ENCODE data around the gene PJA1. TPM values are rescaled to one million over a fixed set of nuclear protein-coding genes. Genes with fewer than 3 reads are reported as not detected.

Gene PJA1
- total RNA-seq, 1 donor from 2014 or later: 29.7 TPM

DNA sequence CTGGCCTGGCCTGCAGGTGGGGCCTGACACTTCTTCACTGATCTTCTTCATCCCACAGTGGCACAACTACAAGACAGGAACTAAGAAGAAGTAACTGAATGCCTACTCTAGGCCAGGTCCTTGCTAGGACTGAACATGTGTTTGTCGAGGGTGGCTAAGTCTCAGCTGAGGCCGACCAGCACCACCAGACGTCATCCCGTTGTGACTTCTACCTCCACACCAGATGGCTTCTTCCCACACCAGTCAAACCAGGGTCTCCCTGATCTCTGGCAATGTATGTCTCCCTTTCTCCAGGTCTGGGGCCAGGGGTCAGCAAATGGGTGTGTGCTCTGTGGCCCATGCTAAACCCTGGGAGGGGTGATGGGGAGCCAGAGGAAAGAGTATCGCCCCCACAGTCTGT lies 40.2 kb downstream of the PJA1 start:
- Mint-ChIP-seq H3K27ac (ENCODE audit: unreplicated experiment) (no peak overlapping the region), H3K27me3 (ENCODE audit: unreplicated experiment) (no peaks in the 10 kb centered on the region), H3K36me3 (ENCODE audit: unreplicated experiment) (no peaks in the 10 kb centered on the region), H3K9me3 (ENCODE audit: unreplicated experiment) (no peaks in the 10 kb centered on the region), H3K4me3 (ENCODE audit: unreplicated experiment) (no peak overlapping the region), H3K4me1 (ENCODE audit: unreplicated experiment) (peaks cover 16% of the 10 kb centered on the region)
- TF ChIP-seq, protein P1, sequence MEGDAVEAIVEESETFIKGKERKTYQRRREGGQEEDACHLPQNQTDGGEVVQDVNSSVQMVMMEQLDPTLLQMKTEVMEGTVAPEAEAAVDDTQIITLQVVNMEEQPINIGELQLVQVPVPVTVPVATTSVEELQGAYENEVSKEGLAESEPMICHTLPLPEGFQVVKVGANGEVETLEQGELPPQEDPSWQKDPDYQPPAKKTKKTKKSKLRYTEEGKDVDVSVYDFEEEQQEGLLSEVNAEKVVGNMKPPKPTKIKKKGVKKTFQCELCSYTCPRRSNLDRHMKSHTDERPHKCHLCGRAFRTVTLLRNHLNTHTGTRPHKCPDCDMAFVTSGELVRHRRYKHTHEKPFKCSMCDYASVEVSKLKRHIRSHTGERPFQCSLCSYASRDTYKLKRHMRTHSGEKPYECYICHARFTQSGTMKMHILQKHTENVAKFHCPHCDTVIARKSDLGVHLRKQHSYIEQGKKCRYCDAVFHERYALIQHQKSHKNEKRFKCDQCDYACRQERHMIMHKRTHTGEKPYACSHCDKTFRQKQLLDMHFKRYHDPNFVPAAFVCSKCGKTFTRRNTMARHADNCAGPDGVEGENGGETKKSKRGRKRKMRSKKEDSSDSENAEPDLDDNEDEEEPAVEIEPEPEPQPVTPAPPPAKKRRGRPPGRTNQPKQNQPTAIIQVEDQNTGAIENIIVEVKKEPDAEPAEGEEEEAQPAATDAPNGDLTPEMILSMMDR (IDR thresholded peaks at IDR 0.05): no peak
- DNase-seq (ENCODE audit: extremely low spot score, unreplicated experiment): no peak

DNA sequence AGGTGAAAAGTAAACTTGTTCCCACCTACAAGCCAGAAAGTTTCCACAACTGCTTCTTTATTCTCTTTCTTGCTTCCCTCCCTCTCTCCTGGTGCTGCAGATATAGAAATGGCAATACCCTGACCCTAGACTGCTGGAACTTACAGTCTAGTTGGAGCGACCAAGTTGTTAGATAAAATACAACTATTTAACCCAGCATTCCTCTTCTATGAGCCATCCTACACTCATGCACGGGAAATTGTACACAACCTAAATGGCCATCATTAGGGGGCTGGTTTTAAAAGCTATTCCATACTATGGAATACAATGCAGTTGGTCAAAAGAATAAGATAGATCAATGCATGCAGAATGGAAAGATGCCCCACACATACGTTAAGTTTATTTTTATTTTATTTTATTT lies 41.1 kb downstream of the PJA1 start:
- H3K9me3 Mint-ChIP-seq (ENCODE audit: unreplicated experiment): no peaks in the 10 kb centered on the region
- TF ChIP-seq, protein P1 (IDR thresholded peaks at IDR 0.05): no peak
- peaks cover 16% of the 10 kb centered on the region for H3K4me1 Mint-ChIP-seq (ENCODE audit: unreplicated experiment)
- no peak for DNase-seq (ENCODE audit: extremely low spot score, unreplicated experiment)
- no peaks in the 10 kb centered on the region for H3K36me3 Mint-ChIP-seq (ENCODE audit: unreplicated experiment)
- no peaks in the 10 kb centered on the region for H3K27me3 Mint-ChIP-seq (ENCODE audit: unreplicated experiment)
- H3K27ac Mint-ChIP-seq (ENCODE audit: unreplicated experiment): no peak overlapping the region
- no peak overlapping the region for H3K4me3 Mint-ChIP-seq (ENCODE audit: unreplicated experiment)

DNA sequence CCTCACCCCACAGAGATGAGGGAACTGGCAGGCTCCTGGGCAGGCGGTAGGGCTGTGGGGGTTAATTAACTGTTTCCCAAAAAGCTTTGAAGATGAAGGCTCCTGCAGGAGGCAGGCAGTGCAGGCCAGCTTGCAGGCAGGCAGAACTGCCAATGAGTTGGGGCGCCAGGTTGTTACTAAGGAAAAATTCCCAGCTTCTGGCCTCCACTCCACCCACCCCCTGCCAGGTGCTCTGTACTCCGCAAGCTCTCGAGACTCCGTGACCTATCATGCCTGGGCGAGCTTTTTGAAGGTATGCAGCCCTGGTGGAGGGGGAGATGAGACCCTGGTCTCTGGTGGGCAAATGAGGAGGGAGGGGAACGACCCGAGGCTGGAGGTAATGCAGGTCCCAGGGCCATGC lies 41.8 kb downstream of the PJA1 start:
- TF ChIP-seq, protein P1 (IDR thresholded peaks at IDR 0.05): no peak
- Mint-ChIP-seq H3K27ac (ENCODE audit: unreplicated experiment) (no peak overlapping the region), H3K27me3 (ENCODE audit: unreplicated experiment) (no peaks in the 10 kb centered on the region), H3K9me3 (ENCODE audit: unreplicated experiment) (no peaks in the 10 kb centered on the region), H3K4me1 (ENCODE audit: unreplicated experiment) (peaks cover 16% of the 10 kb centered on the region), H3K36me3 (ENCODE audit: unreplicated experiment) (no peaks in the 10 kb centered on the region), H3K4me3 (ENCODE audit: unreplicated experiment) (no peak overlapping the region)
- DNase-seq (ENCODE audit: extremely low spot score, unreplicated experiment): no peak

DNA sequence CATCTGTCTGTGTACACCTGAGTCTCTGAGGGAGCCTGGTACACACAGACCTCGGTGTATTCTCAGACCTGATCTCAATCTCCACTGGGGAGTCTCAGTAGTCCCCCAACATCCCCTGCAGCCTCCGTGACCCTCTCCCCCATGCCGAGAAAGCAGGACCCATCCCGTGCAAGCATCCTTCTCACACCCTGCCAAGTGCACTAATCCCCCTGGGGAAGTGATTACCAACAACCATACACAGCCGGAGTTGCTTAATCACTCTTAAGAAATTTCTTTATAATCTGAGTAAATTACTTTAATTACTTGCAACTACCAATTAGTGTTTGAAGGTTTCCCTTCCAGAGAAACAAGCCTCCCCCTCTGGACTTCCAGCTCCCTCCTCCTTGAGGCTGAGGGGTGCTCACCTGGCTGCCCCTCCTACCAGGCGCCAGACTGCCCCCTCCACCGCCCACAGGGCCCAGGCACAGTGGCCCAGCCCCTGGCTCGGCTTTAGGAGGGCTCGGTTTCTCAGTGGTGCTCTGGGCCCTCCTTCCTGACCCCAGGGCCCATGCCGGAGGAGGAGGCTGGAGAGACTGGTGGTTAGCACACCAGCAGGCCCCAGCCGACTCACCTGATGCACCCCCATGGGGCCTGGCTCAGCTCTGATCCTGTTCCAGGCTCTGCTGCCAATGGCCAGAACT lies 43.8 kb downstream of the PJA1 start:
- Mint-ChIP-seq H3K27ac (ENCODE audit: unreplicated experiment) (no peak overlapping the region), H3K9me3 (ENCODE audit: unreplicated experiment) (no peaks in the 10 kb centered on the region), H3K4me3 (ENCODE audit: unreplicated experiment) (no peak overlapping the region), H3K27me3 (ENCODE audit: unreplicated experiment) (no peaks in the 10 kb centered on the region), H3K36me3 (ENCODE audit: unreplicated experiment) (no peaks in the 10 kb centered on the region), H3K4me1 (ENCODE audit: unreplicated experiment) (peaks cover 2% of the 10 kb centered on the region)
- TF ChIP-seq, protein P1 (IDR thresholded peaks at IDR 0.05): no peak
- no peak for DNase-seq (ENCODE audit: extremely low spot score, unreplicated experiment)

DNA sequence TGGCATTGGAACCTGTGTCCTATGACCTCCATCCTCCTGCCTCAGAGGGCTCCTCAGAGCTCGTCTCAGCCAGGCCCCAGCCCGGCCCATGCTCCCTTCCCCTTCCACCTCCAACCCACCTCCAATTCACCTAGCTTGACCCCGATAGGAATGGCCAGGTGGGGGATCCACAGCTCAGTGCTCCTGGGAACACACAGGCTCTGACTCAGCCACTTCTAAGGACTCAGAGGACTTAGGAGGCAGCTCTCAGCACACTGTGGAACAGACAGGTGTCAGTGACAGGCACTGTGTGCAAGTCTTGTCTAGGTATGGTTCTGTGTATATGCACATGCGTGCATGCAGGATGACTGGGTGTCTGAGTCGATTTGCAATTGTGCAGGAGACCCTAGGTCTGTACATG lies 44.8 kb downstream of the PJA1 start:
- DNase-seq (ENCODE audit: extremely low spot score, unreplicated experiment): no peak
- Mint-ChIP-seq H3K4me1 (ENCODE audit: unreplicated experiment) (peaks cover 2% of the 10 kb centered on the region), H3K27ac (ENCODE audit: unreplicated experiment) (no peak overlapping the region), H3K9me3 (ENCODE audit: unreplicated experiment) (no peaks in the 10 kb centered on the region), H3K36me3 (ENCODE audit: unreplicated experiment) (no peaks in the 10 kb centered on the region), H3K4me3 (ENCODE audit: unreplicated experiment) (no peak overlapping the region), H3K27me3 (ENCODE audit: unreplicated experiment) (no peaks in the 10 kb centered on the region)
- TF ChIP-seq, protein P1 (IDR thresholded peaks at IDR 0.05): no peak

Measured in osteocyte (in vitro differentiated cells).